ENCODE measurements around the gene TMCO4. TPM values are rescaled to one million over a fixed set of nuclear protein-coding genes. Genes with fewer than 3 reads are reported as not detected.

Gene TMCO4
- total and polyA plus RNA-seq, 9 donors, result 1.7 to 3.7 (median 2.0) TPM

DNA sequence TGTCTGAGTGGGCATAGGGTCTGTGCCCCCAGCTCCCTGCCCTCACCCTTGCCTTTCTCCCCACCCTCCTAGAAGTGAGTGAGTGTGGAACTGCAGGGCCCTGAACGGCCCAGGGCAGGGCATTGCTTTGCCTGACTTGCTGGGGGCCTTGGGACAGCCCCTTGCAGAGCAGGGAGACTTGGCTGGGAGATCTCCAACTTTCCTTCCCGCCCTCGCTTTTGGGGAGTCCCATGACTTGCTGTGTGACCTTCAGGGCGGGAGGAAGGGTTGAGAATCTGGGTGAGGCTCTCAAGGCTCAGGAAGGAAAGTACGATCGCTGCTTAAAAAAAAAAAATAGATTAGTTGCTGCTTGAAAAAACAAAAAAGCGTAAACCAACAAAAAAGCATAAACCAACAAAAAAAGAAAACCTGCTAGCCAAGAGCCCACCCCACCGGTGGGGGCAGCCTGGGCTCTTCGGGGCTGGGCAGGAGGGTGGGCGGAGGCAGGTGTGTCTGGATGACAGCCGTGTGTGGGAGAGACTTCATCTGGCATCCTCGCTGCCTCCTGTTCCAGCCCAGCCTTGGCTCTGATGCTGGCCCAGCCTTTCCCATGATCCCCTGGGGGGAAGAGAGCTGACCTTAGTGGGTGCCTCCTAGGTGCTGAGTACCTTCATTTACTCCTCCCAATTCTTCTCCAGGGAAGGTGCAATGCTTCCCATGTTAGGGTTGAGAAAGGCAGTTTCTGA is 149.1 kb downstream of the TMCO4 start:
- H3K4me3 ChIP-seq (ENCODE audit: low read length), result no peak overlapping the region
- no peaks in the 10 kb centered on the region for H3K9me3 ChIP-seq (replicated peaks; ENCODE audit: control insufficient read depth, low read depth, low read length)
- H3K36me3 ChIP-seq (ENCODE audit: control insufficient read depth, insufficient read depth, low read length), result no peaks in the 10 kb centered on the region
- H3K4me1 ChIP-seq (ENCODE audit: control insufficient read depth, insufficient read depth, low read length), result peaks cover 25% of the 10 kb centered on the region
- no peak overlapping the region for H3K27ac ChIP-seq (ENCODE audit: low read length)
- no peak for DNase-seq
- WGBS (ENCODE audit: insufficient coverage), result 46% methylated on average over 3 of the region's 12 CpGs
- H3K27me3 ChIP-seq (ENCODE audit: control insufficient read depth, insufficient read depth, low read length), result peaks cover 2% of the 10 kb centered on the region

- peaks cover 33% of the 10 kb centered on the region for H3K4me1 ChIP-seq (ENCODE audit: control insufficient read depth, insufficient read depth, low read length)
- H3K36me3 ChIP-seq (ENCODE audit: control insufficient read depth, insufficient read depth, low read length), result no peaks in the 10 kb centered on the region
- H3K27me3 ChIP-seq (ENCODE audit: control insufficient read depth, insufficient read depth, low read length), result peaks cover 6% of the 10 kb centered on the region
- WGBS (ENCODE audit: insufficient coverage), result 69% methylated on average over 5 of the region's 11 CpGs
- no peak for DNase-seq
- H3K4me3 ChIP-seq (ENCODE audit: low read length), result no peak overlapping the region
- H3K27ac ChIP-seq (ENCODE audit: low read length), result no peak overlapping the region
- no peaks in the 10 kb centered on the region for H3K9me3 ChIP-seq (replicated peaks; ENCODE audit: control insufficient read depth, low read depth, low read length)
These were observed 151.0 kb downstream of the TMCO4 start for GRCh38 chr1:19648689-19649088.

- DNase-seq, result no peak
- Histone ChIP-seq H3K9me3 (replicated peaks; ENCODE audit: control insufficient read depth, low read depth, low read length) (no peaks in the 10 kb centered on the region), H3K36me3 (ENCODE audit: control insufficient read depth, insufficient read depth, low read length) (no peaks in the 10 kb centered on the region), H3K4me3 (ENCODE audit: low read length) (no peak overlapping the region), H3K27ac (ENCODE audit: low read length) (no peak overlapping the region), H3K27me3 (ENCODE audit: control insufficient read depth, insufficient read depth, low read length) (peaks cover 11% of the 10 kb centered on the region), H3K4me1 (ENCODE audit: control insufficient read depth, insufficient read depth, low read length) (peaks cover 35% of the 10 kb centered on the region)
- 74% methylated on average over 14 of the region's 14 CpGs for WGBS (ENCODE audit: insufficient coverage)
These were observed 151.5 kb downstream of the TMCO4 start for GRCh38 chr1:19648239-19648638.

- peaks cover 37% of the 10 kb centered on the region for H3K4me1 ChIP-seq (ENCODE audit: control insufficient read depth, insufficient read depth, low read length)
- no peaks in the 10 kb centered on the region for H3K36me3 ChIP-seq (ENCODE audit: control insufficient read depth, insufficient read depth, low read length)
- H3K9me3 ChIP-seq (replicated peaks; ENCODE audit: control insufficient read depth, low read depth, low read length), result no peaks in the 10 kb centered on the region
- no peak overlapping the region for H3K4me3 ChIP-seq (ENCODE audit: low read length)
- no peak for DNase-seq
- WGBS (ENCODE audit: insufficient coverage), result 49% methylated on average over 15 of the region's 16 CpGs
- no peak overlapping the region for H3K27ac ChIP-seq (ENCODE audit: low read length)
- H3K27me3 ChIP-seq (ENCODE audit: control insufficient read depth, insufficient read depth, low read length), result peaks cover 14% of the 10 kb centered on the region
These were observed 152.1 kb downstream of the TMCO4 start for GRCh38 chr1:19647643-19648042.

DNA sequence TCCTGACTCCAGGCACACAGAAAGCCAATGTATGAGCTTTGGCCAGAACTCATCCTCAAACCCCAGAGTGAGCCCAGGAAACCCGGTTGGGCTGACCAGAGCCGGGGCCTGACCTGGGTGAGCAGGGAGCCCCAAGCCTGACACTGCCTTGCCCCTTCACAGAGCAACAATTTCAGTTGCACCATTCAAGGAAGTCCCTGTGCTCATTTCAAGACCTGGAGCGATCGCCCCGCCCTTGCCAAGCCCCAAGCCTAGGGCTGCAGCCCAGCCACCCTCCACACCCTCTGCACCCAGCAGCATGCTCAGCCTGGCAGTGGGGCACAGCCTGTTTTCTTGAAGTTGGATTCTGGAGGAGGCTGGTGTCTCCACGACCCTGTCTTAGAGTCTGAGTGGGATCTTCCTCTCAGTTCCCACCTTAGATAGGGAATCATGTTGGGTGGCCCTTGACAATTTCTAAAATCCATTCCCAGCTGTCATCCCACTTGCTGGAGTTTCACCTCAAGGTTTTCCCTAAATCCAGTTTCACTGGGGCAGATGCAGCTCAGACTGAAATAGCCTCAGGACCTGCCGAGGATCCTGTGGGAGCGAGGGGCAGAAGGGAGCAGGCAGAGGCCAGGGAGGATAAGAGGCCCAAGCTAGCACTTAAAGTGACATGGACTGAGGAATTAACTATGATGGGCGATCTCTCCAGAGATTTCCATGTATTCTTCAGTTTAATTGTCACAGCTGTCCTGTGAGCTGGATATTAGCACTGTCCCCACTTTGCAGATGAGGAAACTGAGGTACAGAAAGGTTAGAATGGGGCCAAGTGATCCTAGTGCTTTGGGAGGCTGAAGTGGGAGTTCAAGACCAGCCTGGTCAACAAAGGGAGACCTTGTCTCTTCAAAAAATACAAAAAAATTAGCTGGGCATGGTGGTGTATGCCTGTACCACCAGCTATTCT is 153.1 kb downstream of the TMCO4 start:
- Histone ChIP-seq H3K27me3 (ENCODE audit: control insufficient read depth, insufficient read depth, low read length) (peaks cover 14% of the 10 kb centered on the region), H3K9me3 (replicated peaks; ENCODE audit: control insufficient read depth, low read depth, low read length) (no peaks in the 10 kb centered on the region), H3K27ac (ENCODE audit: low read length) (no peak overlapping the region), H3K4me1 (ENCODE audit: control insufficient read depth, insufficient read depth, low read length) (peaks cover 34% of the 10 kb centered on the region), H3K4me3 (ENCODE audit: low read length) (no peak overlapping the region), H3K36me3 (ENCODE audit: control insufficient read depth, insufficient read depth, low read length) (no peaks in the 10 kb centered on the region)
- no peak for DNase-seq
- 69% methylated on average over 5 of the region's 9 CpGs for WGBS (ENCODE audit: insufficient coverage)

GRCh38 chr1:19645411-19646251 is 154.1 kb downstream of the TMCO4 start:
- peak; percentile 54 for DNase-seq
- no peaks in the 10 kb centered on the region for H3K9me3 ChIP-seq (replicated peaks; ENCODE audit: control insufficient read depth, low read depth, low read length)
- H3K27ac ChIP-seq (ENCODE audit: low read length), result peak overlapping the region; percentile 71
- peaks cover 14% of the 10 kb centered on the region for H3K27me3 ChIP-seq (ENCODE audit: control insufficient read depth, insufficient read depth, low read length)
- WGBS (ENCODE audit: insufficient coverage), result 21% methylated on average over 19 of the region's 30 CpGs
- H3K4me3 ChIP-seq (ENCODE audit: low read length), result peak overlapping the region; percentile 70
- peaks cover 32% of the 10 kb centered on the region for H3K4me1 ChIP-seq (ENCODE audit: control insufficient read depth, insufficient read depth, low read length)
- no peaks in the 10 kb centered on the region for H3K36me3 ChIP-seq (ENCODE audit: control insufficient read depth, insufficient read depth, low read length)

- peaks cover 32% of the 10 kb centered on the region for H3K4me1 ChIP-seq (ENCODE audit: control insufficient read depth, insufficient read depth, low read length)
- WGBS (ENCODE audit: insufficient coverage), result 3% methylated on average over 71 of the region's 71 CpGs
- peak overlapping the region; percentile 71 for H3K27ac ChIP-seq (ENCODE audit: low read length)
- peaks cover 14% of the 10 kb centered on the region for H3K27me3 ChIP-seq (ENCODE audit: control insufficient read depth, insufficient read depth, low read length)
- H3K36me3 ChIP-seq (ENCODE audit: control insufficient read depth, insufficient read depth, low read length), result no peaks in the 10 kb centered on the region
- no peaks in the 10 kb centered on the region for H3K9me3 ChIP-seq (replicated peaks; ENCODE audit: control insufficient read depth, low read depth, low read length)
- DNase-seq, result peak; percentile 49
- H3K4me3 ChIP-seq (ENCODE audit: low read length), result peak overlapping the region; percentile 70
These were observed 154.9 kb downstream of the TMCO4 start for GRCh38 chr1:19644681-19645410.

DNA sequence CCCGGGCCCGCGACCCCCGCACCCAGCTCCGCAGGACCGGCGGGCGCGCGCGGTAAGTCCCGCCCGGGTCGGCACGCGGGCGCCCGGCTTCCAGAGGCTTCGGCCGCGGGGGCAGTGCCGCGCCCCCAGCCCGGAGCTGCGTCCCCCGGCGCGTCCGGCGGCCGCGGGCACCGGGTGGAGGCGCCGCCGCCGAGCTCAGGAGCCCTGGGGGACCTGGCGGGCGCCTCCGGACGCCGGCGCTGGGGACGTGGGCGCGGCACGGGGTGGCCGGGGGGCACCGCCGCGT is 155.4 kb downstream of the TMCO4 start:
- DNase-seq, result no peak
- H3K27me3 ChIP-seq (ENCODE audit: control insufficient read depth, insufficient read depth, low read length), result peaks cover 14% of the 10 kb centered on the region
- H3K4me1 ChIP-seq (ENCODE audit: control insufficient read depth, insufficient read depth, low read length), result peaks cover 32% of the 10 kb centered on the region
- H3K36me3 ChIP-seq (ENCODE audit: control insufficient read depth, insufficient read depth, low read length), result no peaks in the 10 kb centered on the region
- no peaks in the 10 kb centered on the region for H3K9me3 ChIP-seq (replicated peaks; ENCODE audit: control insufficient read depth, low read depth, low read length)
- H3K27ac ChIP-seq (ENCODE audit: low read length), result no peak overlapping the region
- H3K4me3 ChIP-seq (ENCODE audit: low read length), result peak overlapping the region; percentile 70
- under 1% methylated on average over 51 of the region's 51 CpGs for WGBS (ENCODE audit: insufficient coverage)

DNA sequence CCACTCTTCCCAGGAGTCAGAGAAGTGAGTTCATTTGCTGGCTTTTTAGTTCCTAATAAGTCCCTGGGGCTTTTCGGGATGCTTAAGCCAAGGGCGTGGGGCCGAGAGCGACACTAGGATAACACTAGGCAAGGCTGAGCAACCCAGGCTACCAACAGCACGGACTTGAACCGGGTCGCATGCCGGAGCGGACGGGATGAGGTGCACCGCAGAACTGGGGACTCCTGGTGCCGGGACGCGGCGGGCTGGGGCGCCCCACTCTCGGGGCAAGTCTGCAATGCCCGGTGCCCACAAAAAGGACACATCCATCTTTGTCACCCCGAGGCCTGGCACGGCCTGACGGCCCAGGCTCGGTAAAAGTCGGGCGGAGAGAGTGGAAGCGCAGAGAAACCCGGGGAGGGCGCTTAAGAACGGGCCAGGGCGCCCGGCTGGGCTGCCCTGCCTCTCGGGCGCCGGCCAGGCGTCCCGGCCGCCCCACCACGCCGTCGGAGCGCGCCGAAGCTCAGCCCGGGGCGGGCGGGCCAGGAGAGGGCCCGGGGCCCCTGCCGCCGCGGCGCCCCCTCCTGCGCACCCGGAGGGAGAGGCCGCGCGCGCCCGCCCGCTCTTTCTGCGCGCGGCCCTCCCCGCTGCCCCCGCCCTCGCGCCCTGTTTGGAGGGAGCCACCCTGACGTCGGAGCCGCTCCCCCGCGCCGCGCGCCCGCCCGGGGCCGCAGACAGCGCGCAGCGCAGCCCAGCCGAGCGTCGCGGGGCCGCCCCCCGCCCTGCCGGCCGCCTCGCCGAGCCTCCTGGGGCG is 155.9 kb downstream of the TMCO4 start, which contains the start of gene NBL1:
NBL1 (plus strand) TSS at position 710 of the 793 bp plus-strand sequence. CDS start 10,720 bp downstream, outside the sequence.
- Histone ChIP-seq H3K27ac (ENCODE audit: low read length) (peak within 1 kb of the TSS; percentile 71), H3K36me3 (ENCODE audit: control insufficient read depth, insufficient read depth, low read length) (no peaks in the 10 kb centered on the region), H3K4me1 (ENCODE audit: control insufficient read depth, insufficient read depth, low read length) (peaks cover 32% of the 10 kb centered on the region), H3K9me3 (replicated peaks; ENCODE audit: control insufficient read depth, low read depth, low read length) (no peaks in the 10 kb centered on the region), H3K27me3 (ENCODE audit: control insufficient read depth, insufficient read depth, low read length) (peaks cover 14% of the 10 kb centered on the region), H3K4me3 (ENCODE audit: low read length) (peak within 1 kb of the TSS; percentile 70)
- 2% methylated on average over 90 of the region's 90 CpGs for WGBS (ENCODE audit: insufficient coverage)
- peak; percentile 91 for DNase-seq

Measured in muscle of leg (tissue), 11 donors.